Immature natural killer cell (primary cell): ENCODE measurements around the gene KYNU. TPM values are rescaled to one million over a fixed set of nuclear protein-coding genes. Genes with fewer than 3 reads are reported as not detected.
"Not testable (repeated sequence)": the region's sequence is repeated elsewhere in the genome, so short reads cannot be mapped to it uniquely, and the experiment has no call there.

Experiments
- DNase-seq, 3 donors: peaks; one replicate each; pipeline ENCODE4 v3.0.0; 2022; ENCODE audit warnings: mixed read lengths in 1 of 3
- H3K27ac Mint-ChIP-seq, 6 donors: one replicate each; pipeline ENCODE4 v1.8.0; 2020; ENCODE audit warnings: mixed read lengths in 6 of 6, mild to moderate bottlenecking in 5 of 6, inconsistent platforms in 4 of 6, moderate library complexity in 3 of 6
- H3K27me3 Mint-ChIP-seq, 3 donors: one replicate each; pipeline ENCODE4 v1.8.0; 2020 to 2021; ENCODE audit warnings: low read depth in 3 of 3, mild to moderate bottlenecking in 3 of 3, mixed read lengths in 3 of 3, moderate library complexity in 3 of 3, inconsistent platforms in 1 of 3
- H3K36me3 Mint-ChIP-seq, 3 donors: one replicate each; pipeline ENCODE4 v1.8.0; 2020; ENCODE audit warnings: mixed read lengths in 3 of 3, inconsistent platforms in 2 of 3, mild to moderate bottlenecking in 2 of 3
- H3K4me1 Mint-ChIP-seq, 2 donors: one replicate each; pipeline ENCODE4 v1.8.0; 2020; ENCODE audit warnings: inconsistent platforms in 2 of 2, mild to moderate bottlenecking in 2 of 2, mixed read lengths in 2 of 2, moderate library complexity in 1 of 2
- H3K4me3 Mint-ChIP-seq, 5 donors: one replicate each; pipeline ENCODE4 v1.8.0; 2020; ENCODE audit warnings: mild to moderate bottlenecking in 5 of 5, mixed read lengths in 5 of 5, inconsistent platforms in 3 of 5, moderate library complexity in 3 of 5
- H3K9me3 Mint-ChIP-seq, 6 donors: one replicate each; pipeline ENCODE4 v1.8.0; 2020; ENCODE audit warnings: mild to moderate bottlenecking in 6 of 6, mixed read lengths in 6 of 6, inconsistent platforms in 4 of 6, moderate library complexity in 3 of 6
- polyA plus RNA-seq, 3 donors: library from polyadenylated mRNA; unstranded; fragments of 300-500 nt; fragmentation: Illumina TruSeq; gene quantifications; one replicate each; pipeline ENCODE4 v1.2.3, GENCODE V29; 2021

The KYNU gene
- polyA plus RNA-seq, 3 donors from 2014 or later, result 0.84 to 4.4 (median 4.3) TPM

- H3K9me3 Mint-ChIP-seq, result peaks cover 1 to 16% (median 8%) of the 10 kb centered on the region in 6 donors
- H3K27ac Mint-ChIP-seq, result no peak overlapping the region
- no peaks in the 10 kb centered on the region for H3K4me1 Mint-ChIP-seq
- no peak overlapping the region for H3K4me3 Mint-ChIP-seq
- peaks cover 3 to 6% (median 5%) of the 10 kb centered on the region in 3 donors for H3K36me3 Mint-ChIP-seq
- DNase-seq, result no peak
- peaks cover 0 to 8% (median 7%) of the 10 kb centered on the region in 3 donors for H3K27me3 Mint-ChIP-seq
Measured at GRCh38 chr2:143068094-143068493, 190.6 kb downstream of the KYNU start.

- no peak for DNase-seq
- no peaks in the 10 kb centered on the region for H3K4me1 Mint-ChIP-seq
- H3K27ac Mint-ChIP-seq, result no peak overlapping the region
- peaks cover 3 to 6% (median 5%) of the 10 kb centered on the region in 3 donors for H3K36me3 Mint-ChIP-seq
- peaks cover 1 to 16% (median 8%) of the 10 kb centered on the region in 6 donors for H3K9me3 Mint-ChIP-seq
- peaks cover 0 to 8% (median 7%) of the 10 kb centered on the region in 3 donors for H3K27me3 Mint-ChIP-seq
- H3K4me3 Mint-ChIP-seq, result no peak overlapping the region
Measured at GRCh38 chr2:143068509-143068908, 191.0 kb downstream of the KYNU start.

- H3K4me1 Mint-ChIP-seq, result no peaks in the 10 kb centered on the region
- no peak for DNase-seq
- no peaks in the 10 kb centered on the region for H3K36me3 Mint-ChIP-seq
- peaks cover 0 to 8% (median 0%) of the 10 kb centered on the region in 3 donors for H3K27me3 Mint-ChIP-seq
- peaks cover 0 to 3% (median 0%) of the 10 kb centered on the region in 6 donors for H3K9me3 Mint-ChIP-seq
- no peak overlapping the region for H3K4me3 Mint-ChIP-seq
- no peak overlapping the region for H3K27ac Mint-ChIP-seq
Measured at GRCh38 chr2:143070704-143071103, 193.2 kb downstream of the KYNU start.

GRCh38 chr2:143071185-143071876 is 193.9 kb downstream of the KYNU start:
- no peak for DNase-seq
- no peak overlapping the region for H3K4me3 Mint-ChIP-seq
- H3K27me3 Mint-ChIP-seq, result peaks cover 0 to 3% (median 0%) of the 10 kb centered on the region in 3 donors
- no peaks in the 10 kb centered on the region for H3K36me3 Mint-ChIP-seq
- H3K4me1 Mint-ChIP-seq, result no peaks in the 10 kb centered on the region
- peaks cover 0 to 3% (median 0%) of the 10 kb centered on the region in 6 donors for H3K9me3 Mint-ChIP-seq
- H3K27ac Mint-ChIP-seq, result no peak overlapping the region

GRCh38 chr2:143074913-143075312 is 197.4 kb downstream of the KYNU start:
- DNase-seq, H3K4me1 Mint-ChIP-seq, H3K4me3 Mint-ChIP-seq, H3K27me3 Mint-ChIP-seq, H3K27ac Mint-ChIP-seq, H3K9me3 Mint-ChIP-seq, H3K36me3 Mint-ChIP-seq: not testable (repeated sequence)

GRCh38 chr2:143075711-143076110 is 198.2 kb downstream of the KYNU start:
- no peak overlapping the region for H3K27ac Mint-ChIP-seq
- no peaks in the 10 kb centered on the region for H3K36me3 Mint-ChIP-seq
- H3K4me3 Mint-ChIP-seq, result no peak overlapping the region
- DNase-seq, result no peak
- H3K9me3 Mint-ChIP-seq, result peaks cover 0 to 3% (median 0%) of the 10 kb centered on the region in 6 donors
- no peaks in the 10 kb centered on the region for H3K4me1 Mint-ChIP-seq
- H3K27me3 Mint-ChIP-seq, result peaks cover 0 to 1% (median 0%) of the 10 kb centered on the region in 3 donors

GRCh38 chr2:143078104-143078503 is 200.6 kb downstream of the KYNU start:
- H3K27ac Mint-ChIP-seq, result no peak overlapping the region
- peaks cover 0 to 3% (median 0%) of the 10 kb centered on the region in 6 donors for H3K9me3 Mint-ChIP-seq
- no peak overlapping the region for H3K4me3 Mint-ChIP-seq
- no peaks in the 10 kb centered on the region for H3K36me3 Mint-ChIP-seq
- no peak for DNase-seq
- H3K4me1 Mint-ChIP-seq, result no peaks in the 10 kb centered on the region
- peaks cover 0 to 1% (median 0%) of the 10 kb centered on the region in 3 donors for H3K27me3 Mint-ChIP-seq

- H3K9me3 Mint-ChIP-seq, result no peaks in the 10 kb centered on the region
- peaks cover 0 to 1% (median 0%) of the 10 kb centered on the region in 3 donors for H3K27me3 Mint-ChIP-seq
- H3K27ac Mint-ChIP-seq, result no peak overlapping the region
- no peaks in the 10 kb centered on the region for H3K36me3 Mint-ChIP-seq
- H3K4me1 Mint-ChIP-seq, result no peaks in the 10 kb centered on the region
- no peak for DNase-seq
- H3K4me3 Mint-ChIP-seq, result no peak overlapping the region
Measured at GRCh38 chr2:143081616-143082015, 204.2 kb downstream of the KYNU start.

GRCh38 chr2:143083636-143084035 is 206.2 kb downstream of the KYNU start:
- H3K27ac Mint-ChIP-seq, result peak overlapping the region in 1 of 6 donors; percentile 9
- no peaks in the 10 kb centered on the region for H3K36me3 Mint-ChIP-seq
- no peak for DNase-seq
- H3K9me3 Mint-ChIP-seq, result no peaks in the 10 kb centered on the region
- H3K27me3 Mint-ChIP-seq, result peaks cover 0 to 1% (median 0%) of the 10 kb centered on the region in 3 donors
- H3K4me3 Mint-ChIP-seq, result no peak overlapping the region
- H3K4me1 Mint-ChIP-seq, result no peaks in the 10 kb centered on the region

GRCh38 chr2:143084462-143084861 is 207.0 kb downstream of the KYNU start:
- Mint-ChIP-seq H3K9me3 (no peaks in the 10 kb centered on the region), H3K4me1 (no peaks in the 10 kb centered on the region), H3K27me3 (peaks cover 0 to 1% (median 0%) of the 10 kb centered on the region in 3 donors), H3K4me3 (no peak overlapping the region), H3K36me3 (no peaks in the 10 kb centered on the region), H3K27ac (no peak overlapping the region)
- DNase-seq, result no peak

- H3K4me3 Mint-ChIP-seq, result no peak overlapping the region
- no peaks in the 10 kb centered on the region for H3K9me3 Mint-ChIP-seq
- peaks cover 0 to 1% (median 0%) of the 10 kb centered on the region in 3 donors for H3K27me3 Mint-ChIP-seq
- H3K36me3 Mint-ChIP-seq, result no peaks in the 10 kb centered on the region
- H3K27ac Mint-ChIP-seq, result no peak overlapping the region
- no peak for DNase-seq
- no peaks in the 10 kb centered on the region for H3K4me1 Mint-ChIP-seq
Measured at GRCh38 chr2:143085125-143085784, 207.8 kb downstream of the KYNU start.

- Mint-ChIP-seq H3K9me3 (no peaks in the 10 kb centered on the region), H3K27me3 (no peaks in the 10 kb centered on the region), H3K4me3 (no peak overlapping the region), H3K4me1 (no peaks in the 10 kb centered on the region), H3K27ac (no peak overlapping the region), H3K36me3 (no peaks in the 10 kb centered on the region)
- no peak for DNase-seq
Measured at GRCh38 chr2:143087033-143087432, 209.6 kb downstream of the KYNU start.

GRCh38 chr2:143088388-143088787 is 210.9 kb downstream of the KYNU start:
- no peaks in the 10 kb centered on the region for H3K27me3 Mint-ChIP-seq

GRCh38 chr2:143089520-143089919 is 212.1 kb downstream of the KYNU start:
- H3K4me3 Mint-ChIP-seq, DNase-seq, H3K36me3 Mint-ChIP-seq, H3K27ac Mint-ChIP-seq, H3K9me3 Mint-ChIP-seq, H3K27me3 Mint-ChIP-seq, H3K4me1 Mint-ChIP-seq: not testable (repeated sequence)

More at GRCh38 chr2:143088388-143088787, 210.9 kb downstream of the KYNU start:
- H3K4me3 Mint-ChIP-seq, result no peak overlapping the region
- no peaks in the 10 kb centered on the region for H3K36me3 Mint-ChIP-seq
- DNase-seq, result no peak
- no peaks in the 10 kb centered on the region for H3K4me1 Mint-ChIP-seq
- no peak overlapping the region for H3K27ac Mint-ChIP-seq
- no peaks in the 10 kb centered on the region for H3K9me3 Mint-ChIP-seq
